HL-60 (cell line): Measurements from ENCODE around the gene PLCB1.

Source experiments
- POLR2AphosphoS5 ChIP-seq: IDR thresholded peaks from 2 replicates; pipeline ENCODE4 v1.6.1; 2012; ENCODE audit warnings: low read depth
- TF ChIP-seq, protein P1 (sequence below): IDR thresholded peaks from one replicate; pipeline ENCODE4 v1.5.1; 2011; ENCODE audit warnings: low read length, control low read depth, inconsistent platforms; ENCODE audit not compliant: insufficient read depth

DNA sequence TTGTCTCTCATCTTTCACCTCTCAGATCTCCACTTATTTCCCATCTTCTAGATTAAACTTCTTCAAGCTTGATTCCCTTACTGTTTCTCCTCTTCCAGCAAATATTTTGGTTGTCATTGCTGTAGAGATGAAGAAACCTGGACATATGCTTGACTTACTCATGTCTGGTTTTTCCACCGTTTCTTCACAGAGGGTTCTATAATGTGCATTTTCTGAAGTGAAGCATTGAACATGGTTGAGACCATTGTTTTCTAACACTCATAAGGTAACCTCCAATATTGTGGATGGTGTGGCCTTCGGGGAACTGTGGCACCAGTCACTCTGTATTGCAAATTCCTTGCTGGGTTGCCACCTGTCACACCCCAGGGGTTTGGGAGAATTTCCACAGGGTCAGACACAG is 237.2 kb downstream of the PLCB1 start:
- TF ChIP-seq, protein P1, sequence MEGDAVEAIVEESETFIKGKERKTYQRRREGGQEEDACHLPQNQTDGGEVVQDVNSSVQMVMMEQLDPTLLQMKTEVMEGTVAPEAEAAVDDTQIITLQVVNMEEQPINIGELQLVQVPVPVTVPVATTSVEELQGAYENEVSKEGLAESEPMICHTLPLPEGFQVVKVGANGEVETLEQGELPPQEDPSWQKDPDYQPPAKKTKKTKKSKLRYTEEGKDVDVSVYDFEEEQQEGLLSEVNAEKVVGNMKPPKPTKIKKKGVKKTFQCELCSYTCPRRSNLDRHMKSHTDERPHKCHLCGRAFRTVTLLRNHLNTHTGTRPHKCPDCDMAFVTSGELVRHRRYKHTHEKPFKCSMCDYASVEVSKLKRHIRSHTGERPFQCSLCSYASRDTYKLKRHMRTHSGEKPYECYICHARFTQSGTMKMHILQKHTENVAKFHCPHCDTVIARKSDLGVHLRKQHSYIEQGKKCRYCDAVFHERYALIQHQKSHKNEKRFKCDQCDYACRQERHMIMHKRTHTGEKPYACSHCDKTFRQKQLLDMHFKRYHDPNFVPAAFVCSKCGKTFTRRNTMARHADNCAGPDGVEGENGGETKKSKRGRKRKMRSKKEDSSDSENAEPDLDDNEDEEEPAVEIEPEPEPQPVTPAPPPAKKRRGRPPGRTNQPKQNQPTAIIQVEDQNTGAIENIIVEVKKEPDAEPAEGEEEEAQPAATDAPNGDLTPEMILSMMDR, result no peak
- no peak for TF ChIP-seq POLR2AphosphoS5
